Neutrophil (primary cell): ENCODE data around the gene DIP2C.

Experiments
- H3K27ac ChIP-seq: fragments of 200-600 bp; sonication (generic); 2 replicates; pipeline ENCODE4 v1.5.1; 2016; ENCODE audit warnings: mild to moderate bottlenecking, moderate library complexity
- H3K27me3 ChIP-seq: fragments of 200-600 bp; sonication (generic); 2 replicates; pipeline ENCODE4 v1.6.0; 2016; ENCODE audit warnings: mild to moderate bottlenecking
- H3K36me3 ChIP-seq: fragments of 200-600 bp; sonication (generic); 2 replicates; pipeline ENCODE4 v1.5.1; 2017
- H3K4me1 ChIP-seq, 2 experiments: fragments of 200-600 bp in 1 of 2; sonication (generic) in 1 of 2; 1 replicate in 1 of 2; 2 replicates in 1 of 2; pipeline versions ENCODE4 v1.5.1 to v1.6.1; 2013 to 2016; ENCODE audit warnings: low read depth in 1 of 2, low read length in 1 of 2, mild to moderate bottlenecking in 1 of 2, moderate library complexity in 1 of 2; ENCODE audit not compliant: control insufficient read depth in 1 of 2, insufficient read depth in 1 of 2
- H3K4me3 ChIP-seq, 2 experiments: fragments of 200-600 bp in 1 of 2; sonication (generic) in 1 of 2; 1 replicate in 1 of 2; 2 replicates in 1 of 2; pipeline ENCODE4 v1.5.1; 2013 to 2016; ENCODE audit warnings: low read depth in 1 of 2, low read length in 1 of 2, mild to moderate bottlenecking in 1 of 2, moderate library complexity in 1 of 2
- H3K9me3 ChIP-seq: fragments of 200-600 bp; sonication (generic); 2 replicates; pipeline ENCODE4 v1.5.1; 2016
- CTCF ChIP-seq: fragments of 200-600 bp; sonication (generic); IDR thresholded peaks from 2 replicates; pipeline ENCODE4 v1.5.1; 2016; ENCODE audit warnings: antibody characterized with exemption

Gene DIP2C

DNA sequence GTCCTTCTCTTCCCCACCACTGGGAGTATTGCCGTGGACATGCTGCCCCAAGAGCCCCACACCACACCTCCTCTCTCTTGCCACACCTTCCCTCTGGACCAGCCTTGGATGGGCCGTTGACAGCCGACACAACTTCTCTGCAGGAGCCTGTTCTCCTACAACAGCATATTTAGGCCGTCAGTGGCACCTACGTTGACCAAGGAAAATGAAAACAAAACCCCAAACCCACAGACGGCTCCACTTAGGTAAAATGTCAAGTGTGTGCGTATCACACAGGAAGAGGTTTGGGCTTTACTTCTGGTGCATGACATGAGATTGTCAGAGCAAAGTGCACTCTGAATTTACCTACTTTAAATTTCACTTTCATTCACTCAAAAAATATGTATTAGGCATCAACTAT, 307.7 kb downstream of the DIP2C start:
- H3K36me3 ChIP-seq, result no peaks in the 10 kb centered on the region
- no peaks in the 10 kb centered on the region for H3K4me1 ChIP-seq
- no peaks in the 10 kb centered on the region for H3K9me3 ChIP-seq
- H3K27ac ChIP-seq, result no peak overlapping the region
- no peak for TF ChIP-seq CTCF
- H3K27me3 ChIP-seq, result no peaks in the 10 kb centered on the region
- H3K4me3 ChIP-seq, result no peak overlapping the region

DNA sequence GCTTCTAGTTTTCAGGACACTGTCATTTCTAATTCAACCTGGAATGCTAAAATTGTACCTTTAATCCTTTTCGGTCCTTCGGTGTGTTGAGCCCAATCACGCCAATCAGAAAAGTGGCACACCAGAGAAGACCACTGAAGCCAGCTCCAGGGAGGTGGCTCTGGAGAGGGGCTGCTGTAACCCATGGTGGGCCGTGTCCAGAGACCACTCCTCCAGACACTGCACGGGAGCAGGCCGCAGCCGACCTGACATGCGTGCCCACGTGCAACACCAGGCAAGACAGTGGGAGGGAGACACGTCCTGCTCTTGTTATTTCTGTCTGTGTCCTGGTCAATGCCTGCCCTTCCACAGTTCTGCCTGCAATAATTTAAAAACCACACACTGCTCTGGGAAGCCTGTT, 308.1 kb downstream of the DIP2C start:
- Histone ChIP-seq H3K27me3 (no peaks in the 10 kb centered on the region), H3K36me3 (no peaks in the 10 kb centered on the region), H3K4me3 (no peak overlapping the region), H3K9me3 (no peaks in the 10 kb centered on the region), H3K4me1 (no peaks in the 10 kb centered on the region), H3K27ac (no peak overlapping the region)
- TF ChIP-seq CTCF, result no peak

GRCh38 chr10:380313-380940, 309.0 kb downstream of the DIP2C start:
- no peaks in the 10 kb centered on the region for H3K27me3 ChIP-seq
- H3K4me3 ChIP-seq, result no peak overlapping the region
- no peak for TF ChIP-seq CTCF
- H3K4me1 ChIP-seq, result no peaks in the 10 kb centered on the region
- no peaks in the 10 kb centered on the region for H3K9me3 ChIP-seq
- no peaks in the 10 kb centered on the region for H3K36me3 ChIP-seq
- H3K27ac ChIP-seq, result no peak overlapping the region

- Histone ChIP-seq H3K27ac (no peak overlapping the region), H3K36me3 (no peaks in the 10 kb centered on the region), H3K4me3 (no peak overlapping the region), H3K9me3 (no peaks in the 10 kb centered on the region), H3K27me3 (no peaks in the 10 kb centered on the region), H3K4me1 (no peaks in the 10 kb centered on the region)
- no peak for TF ChIP-seq CTCF
These were observed 310.4 kb downstream of the DIP2C start for GRCh38 chr10:378930-379704.

GRCh38 chr10:378230-378929, 311.1 kb downstream of the DIP2C start:
- H3K27ac ChIP-seq, result no peak overlapping the region
- no peaks in the 10 kb centered on the region for H3K4me1 ChIP-seq
- H3K27me3 ChIP-seq, result no peaks in the 10 kb centered on the region
- no peak for TF ChIP-seq CTCF
- H3K36me3 ChIP-seq, result no peaks in the 10 kb centered on the region
- H3K4me3 ChIP-seq, result no peak overlapping the region
- H3K9me3 ChIP-seq, result no peaks in the 10 kb centered on the region
